Measurements from ENCODE around the gene ARNT2.

ARNT2 gene

DNA sequence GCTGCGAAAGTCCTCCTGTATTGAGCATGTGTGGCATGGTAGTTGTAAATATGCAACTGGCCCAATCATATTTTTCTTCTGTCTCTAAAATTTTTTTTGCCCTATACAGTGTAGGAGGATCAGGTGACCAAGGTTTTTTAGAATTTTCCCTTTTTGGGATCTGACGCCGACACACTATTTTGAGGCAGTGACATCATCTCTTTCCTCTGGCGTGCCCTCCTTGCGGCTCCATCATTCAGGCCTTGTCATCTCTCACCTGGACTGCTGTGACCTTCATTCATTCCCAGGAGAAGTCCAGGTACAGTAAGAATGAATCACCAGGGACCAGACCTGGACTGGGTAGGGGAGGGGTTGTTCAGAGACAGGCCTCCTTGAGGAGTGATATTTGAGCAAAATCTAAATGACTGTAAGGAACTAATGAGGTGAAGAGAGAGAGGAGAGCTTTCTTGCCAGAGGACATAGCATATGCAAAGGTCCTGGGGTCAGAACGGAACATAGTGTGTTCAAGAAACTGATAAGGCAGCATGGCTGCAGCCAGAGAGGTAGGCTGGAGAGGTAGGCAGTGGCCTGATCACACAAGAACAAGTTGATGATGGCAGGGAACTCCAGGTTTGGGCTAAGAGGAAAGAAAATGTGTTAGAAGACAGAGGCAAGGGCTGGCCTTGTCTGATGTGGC is 38.7 kb downstream of the ARNT2 start:
- DNase-seq, result no peak

DNA sequence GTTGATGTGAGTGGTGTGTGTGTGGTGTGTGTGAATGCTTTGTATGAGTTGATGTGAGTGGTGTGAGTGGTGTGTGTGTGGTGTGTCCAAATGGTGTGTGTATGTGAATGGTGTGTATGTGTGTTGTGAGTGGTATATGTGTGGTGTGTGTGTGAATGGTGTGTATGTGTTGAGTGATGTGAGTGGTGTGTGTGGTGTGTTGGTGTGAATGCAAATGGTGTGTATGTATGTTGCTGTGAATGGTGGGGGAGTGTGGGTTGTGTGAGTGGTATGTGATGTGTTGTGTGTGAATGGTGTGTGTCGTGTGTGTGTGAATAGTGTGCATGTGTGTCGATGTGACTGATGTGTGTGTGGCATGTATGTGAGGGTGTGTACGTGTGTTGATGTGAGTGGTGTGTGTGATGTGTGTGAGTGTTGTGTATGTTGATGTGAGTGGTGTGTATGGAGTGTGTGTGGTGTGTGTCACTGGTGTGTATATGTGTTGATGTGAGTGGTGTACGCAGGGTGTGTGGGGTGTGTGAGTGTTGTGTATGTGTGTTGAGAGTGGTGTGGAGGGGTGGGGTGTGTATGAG is 40.6 kb downstream of the ARNT2 start:
- no peak for DNase-seq

DNA sequence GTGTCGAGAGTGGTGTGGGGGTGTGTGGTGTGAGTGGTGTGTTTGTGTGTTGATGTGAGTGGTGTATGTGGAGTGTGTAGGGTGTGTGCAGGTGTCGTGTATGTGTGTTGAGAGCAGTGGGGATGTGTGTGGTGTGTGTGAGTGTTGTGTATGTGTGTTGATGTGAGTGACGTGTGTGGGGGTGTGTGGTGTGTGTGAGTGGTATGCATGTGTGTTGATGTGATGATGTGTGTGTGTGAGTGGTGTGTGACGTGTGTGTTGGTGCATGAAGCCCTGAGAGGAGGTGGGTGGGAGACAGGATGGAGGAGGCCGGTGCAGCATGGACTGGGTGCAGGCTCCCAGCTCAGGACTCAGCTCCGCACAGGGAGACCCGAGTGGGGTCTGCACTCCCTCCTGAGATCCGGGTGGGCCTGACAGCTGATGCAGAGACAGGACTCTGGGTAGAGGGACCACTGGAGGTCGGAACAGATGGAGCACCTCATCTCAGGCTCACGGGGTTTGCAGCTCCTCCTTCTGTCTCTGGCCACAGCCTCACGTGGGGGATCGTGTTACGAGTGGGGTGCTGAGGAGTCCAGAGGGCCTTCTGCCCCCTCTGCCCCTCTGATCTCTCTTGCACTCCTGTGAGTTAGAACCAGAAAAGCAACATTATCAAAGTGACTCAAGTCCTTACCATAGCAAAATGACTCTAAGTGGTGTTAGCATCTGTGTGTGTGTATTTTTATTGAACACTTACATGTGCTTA is 41.3 kb downstream of the ARNT2 start:
- no peak for DNase-seq

DNA sequence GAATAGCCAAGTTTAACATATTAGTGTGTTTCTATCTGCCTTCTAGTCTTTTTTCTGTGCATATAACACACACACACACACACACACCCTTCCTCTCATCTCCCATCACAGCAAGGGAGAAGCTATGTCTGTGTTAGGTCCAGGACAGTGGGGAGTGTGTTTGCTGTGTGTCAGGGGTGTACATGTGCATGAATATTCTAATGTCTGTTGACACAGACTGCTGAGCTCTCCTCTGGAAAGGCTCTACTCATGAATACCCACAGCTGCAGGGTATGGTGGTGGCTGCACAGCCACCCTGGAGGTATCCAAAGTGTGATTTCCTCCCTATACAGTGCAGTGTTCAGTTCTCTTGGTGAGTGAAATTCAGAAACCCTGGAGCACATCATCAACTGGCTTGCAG is 42.9 kb downstream of the ARNT2 start:
- DNase-seq, result no peak

DNA sequence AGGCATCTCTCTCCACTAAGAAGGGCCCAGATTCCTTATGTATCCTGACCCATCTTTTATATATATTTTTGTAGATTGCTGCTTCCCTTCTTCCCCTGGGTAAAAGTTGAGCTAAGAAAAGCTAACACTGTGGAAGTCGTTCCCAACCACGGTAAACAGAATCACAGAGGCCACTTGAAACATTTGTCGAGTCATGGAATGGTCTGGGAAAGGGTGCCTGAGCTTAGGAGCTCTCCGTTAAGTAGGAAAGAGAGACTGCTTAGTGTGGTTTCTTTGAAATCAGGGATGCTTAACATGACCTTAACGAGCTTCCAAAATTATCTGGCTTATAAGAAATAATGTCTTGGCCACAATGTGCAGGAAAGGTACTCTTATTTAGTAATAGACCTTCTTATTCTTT is 45.6 kb downstream of the ARNT2 start:
- no peak for DNase-seq

DNA sequence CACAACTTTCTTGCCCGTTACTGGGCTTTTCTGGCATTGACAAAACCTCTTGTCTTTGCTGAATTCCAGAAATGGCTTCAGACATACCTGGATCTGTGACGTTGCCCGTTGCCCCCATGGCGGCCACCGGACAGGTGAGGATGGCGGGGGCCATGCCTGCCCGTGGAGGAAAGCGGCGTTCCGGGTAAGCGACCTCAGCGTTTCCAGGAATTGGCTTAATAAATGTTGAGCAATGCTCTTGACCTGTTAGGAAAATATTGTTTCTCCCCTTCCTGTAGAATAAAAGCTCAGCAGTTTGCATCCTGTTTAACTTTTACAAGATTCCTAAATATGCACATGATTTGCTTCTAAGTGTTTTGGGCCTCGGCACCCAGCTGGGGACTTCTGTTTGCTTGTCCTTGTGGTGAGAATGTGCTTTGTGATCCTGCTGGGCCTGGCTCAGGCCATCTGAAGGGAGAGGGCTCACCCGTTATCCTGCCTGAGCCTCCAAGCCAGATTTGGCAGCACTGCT is 46.7 kb downstream of the ARNT2 start:
- DNase-seq, result no peak

DNA sequence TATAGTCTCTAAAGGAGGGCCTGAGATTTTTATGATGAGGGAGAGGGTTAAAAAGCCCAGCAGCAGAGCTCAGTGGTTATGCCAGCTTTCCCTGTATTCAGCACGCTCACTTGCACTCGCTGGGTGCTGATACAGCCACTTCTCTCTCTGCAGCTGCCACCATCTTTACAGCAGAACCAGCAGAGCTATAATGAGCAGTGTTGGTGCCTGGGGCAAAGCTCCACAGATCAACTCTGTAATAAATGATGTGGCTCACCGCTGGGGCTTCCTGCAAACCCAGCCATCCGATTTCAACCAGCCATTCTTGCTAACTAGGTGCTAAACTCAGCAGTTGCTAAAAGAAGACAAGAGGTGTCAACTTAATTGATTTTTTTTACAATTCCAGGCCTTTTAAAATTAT is 48.0 kb downstream of the ARNT2 start:
- no peak for DNase-seq

DNA sequence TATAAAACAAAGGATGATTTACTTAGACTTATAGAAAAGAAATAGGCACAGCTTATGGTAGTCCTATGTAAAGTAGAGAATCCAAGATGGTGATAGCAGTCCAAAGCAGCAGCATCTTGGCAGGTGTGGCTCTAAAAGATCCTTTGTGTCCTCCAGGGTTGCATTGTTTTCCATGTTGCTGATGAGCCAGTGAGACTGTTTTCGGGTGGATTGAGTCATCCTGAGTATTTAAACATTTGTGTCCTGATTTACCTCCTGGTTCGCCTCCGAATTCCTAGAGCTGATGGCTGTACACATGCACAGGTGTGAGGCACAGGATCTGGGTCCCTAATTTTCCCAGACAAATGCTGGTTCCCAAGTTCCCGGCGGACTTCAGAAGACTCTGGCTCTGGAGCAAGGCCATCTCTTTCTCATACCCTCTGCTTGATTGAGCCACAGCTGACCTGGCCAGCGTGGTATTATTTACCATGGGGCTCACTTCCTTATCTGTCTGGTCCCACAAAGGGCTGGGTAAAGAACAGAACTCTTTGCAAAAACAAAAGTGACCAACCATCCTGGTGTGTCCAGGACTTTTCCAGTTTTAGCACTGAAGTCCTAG is 51.0 kb downstream of the ARNT2 start:
- DNase-seq, result no peak

DNA sequence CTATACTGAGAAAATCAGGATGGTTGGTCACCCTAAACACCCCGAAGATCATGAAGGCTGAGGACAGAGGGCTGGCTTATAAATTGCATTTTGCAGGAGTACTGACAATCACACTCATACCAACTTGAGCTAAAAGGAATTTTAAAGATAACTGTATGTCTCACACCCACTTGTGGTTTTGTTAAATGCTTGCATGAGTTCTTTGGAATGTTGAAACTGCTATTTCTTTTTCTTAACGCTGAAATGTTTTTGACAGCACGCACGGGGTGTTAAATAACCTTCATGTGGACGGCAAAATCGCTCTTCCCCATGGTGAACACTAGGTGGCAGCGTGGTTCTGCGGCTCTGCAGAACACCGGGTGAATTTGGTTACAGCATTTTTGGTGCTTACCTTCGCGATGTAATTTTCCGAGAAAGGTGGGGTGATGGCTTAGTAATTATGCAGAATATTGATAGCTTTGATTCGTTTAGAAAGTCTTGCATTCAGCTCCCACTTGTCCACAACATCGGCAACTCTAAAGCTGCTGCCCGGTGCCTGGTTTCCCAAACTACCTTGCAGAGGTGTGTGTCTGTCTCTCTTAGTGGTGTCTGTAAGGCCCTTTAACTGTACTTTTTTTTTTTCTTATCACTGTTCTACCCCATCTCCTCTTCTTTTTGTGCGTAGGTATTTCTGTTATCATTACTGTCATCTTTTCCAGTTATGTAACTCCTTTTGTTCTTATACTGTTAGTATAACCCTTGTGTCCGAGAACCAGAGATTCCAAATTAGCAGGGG is 51.7 kb downstream of the ARNT2 start:
- peak; percentile 42 for DNase-seq

DNA sequence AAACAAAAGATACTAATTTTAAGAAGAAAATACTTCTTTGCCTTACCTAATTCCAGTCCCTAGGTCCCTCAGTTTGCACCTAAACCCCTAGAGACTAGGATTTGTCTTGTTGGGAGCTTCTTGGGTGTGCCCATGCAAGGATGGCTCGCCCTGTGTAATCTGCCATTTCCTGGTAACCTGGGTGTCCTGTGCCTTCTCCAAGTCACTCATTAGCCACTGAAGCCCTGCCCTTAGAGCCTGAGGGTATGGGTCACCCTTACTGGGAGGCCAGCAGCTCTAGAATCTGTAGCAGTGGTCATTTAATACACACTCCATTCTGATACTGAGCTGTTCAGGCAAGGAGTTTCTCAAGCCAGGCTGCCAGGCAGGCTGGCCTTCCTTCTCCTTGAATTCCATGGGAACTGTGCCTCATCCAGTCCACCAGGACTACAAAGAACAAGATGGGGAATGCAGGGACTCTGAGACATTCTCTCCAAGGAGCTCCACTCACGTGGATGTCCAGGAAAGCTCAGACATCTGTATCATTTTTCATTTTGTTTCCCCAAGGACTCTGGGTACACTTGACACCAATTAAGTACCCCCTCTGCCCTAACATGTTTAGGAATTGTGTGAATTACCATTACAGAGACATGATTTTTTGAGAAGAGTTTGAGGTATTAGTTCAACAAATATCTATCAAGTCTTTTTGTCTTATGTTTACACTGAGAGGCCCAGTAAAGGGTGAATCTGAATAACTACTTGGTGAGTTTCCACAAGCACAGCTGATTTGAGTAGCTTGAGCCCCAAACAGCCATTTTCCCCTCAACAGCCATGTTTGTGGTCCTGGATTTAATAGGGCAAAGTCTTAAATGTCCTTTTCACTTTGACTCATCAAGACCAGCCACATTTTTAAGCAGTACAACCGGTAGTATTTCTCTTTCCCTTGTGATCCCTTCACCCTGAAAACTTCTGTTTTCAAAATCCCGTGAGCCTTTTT is 52.6 kb downstream of the ARNT2 start:
- no peak for DNase-seq

DNA sequence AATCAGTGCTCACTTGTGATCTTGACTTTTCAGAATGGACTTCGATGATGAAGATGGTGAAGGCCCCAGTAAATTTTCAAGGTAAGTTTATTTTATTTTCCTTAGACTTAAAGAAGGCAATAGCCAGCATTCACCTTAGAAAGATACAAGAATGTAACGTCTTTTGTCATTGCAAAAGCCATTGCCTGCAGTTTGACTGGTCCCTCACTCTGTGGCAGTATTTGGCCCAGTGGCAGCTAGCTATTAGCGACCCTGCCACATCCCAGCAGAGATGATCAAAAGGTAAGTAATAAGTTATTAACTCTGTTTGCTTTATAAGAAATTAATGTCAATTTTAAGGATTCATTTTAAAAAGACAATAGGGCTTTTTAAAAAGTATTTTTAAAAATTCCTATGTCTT is 53.7 kb downstream of the ARNT2 start:
- DNase-seq, result no peak

DNA sequence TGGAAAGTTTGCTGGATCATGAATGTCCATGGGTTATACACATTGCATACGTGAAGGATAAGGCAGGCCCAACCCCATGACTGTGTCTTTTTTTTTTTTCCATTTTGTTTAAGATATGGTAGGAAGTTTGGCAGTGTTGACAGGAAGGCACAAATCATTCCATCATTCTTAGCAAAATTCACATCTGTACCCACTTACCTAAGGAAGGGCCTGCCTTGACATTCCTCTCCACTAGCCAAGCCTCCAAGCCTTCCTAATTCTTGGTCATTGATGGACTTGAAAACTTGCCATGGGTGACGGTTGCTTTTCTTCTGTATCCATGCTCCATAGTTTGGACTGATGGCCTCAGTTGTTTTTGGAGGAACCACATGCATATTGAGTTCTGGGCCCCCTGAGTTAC is 54.4 kb downstream of the ARNT2 start:
- DNase-seq, result no peak

DNA sequence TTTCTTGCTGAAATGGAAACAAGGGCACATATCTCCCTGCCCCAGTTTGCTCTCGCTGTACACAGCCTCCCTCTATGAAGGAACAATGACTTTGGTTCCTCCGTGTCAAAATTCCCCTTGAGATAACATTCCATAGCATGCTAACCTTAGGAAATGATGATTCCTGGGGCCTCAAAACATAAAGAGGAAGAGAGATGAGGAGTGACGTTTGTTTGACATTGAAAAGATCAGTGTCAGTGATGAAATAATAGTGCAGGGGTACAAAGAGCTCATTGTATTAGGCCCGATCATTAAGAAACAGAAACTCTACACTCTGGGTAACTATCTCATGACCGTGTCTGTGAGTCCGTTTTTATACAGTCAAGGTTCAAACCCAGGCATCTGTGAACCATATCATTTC is 55.2 kb downstream of the ARNT2 start:
- DNase-seq, result no peak

DNA sequence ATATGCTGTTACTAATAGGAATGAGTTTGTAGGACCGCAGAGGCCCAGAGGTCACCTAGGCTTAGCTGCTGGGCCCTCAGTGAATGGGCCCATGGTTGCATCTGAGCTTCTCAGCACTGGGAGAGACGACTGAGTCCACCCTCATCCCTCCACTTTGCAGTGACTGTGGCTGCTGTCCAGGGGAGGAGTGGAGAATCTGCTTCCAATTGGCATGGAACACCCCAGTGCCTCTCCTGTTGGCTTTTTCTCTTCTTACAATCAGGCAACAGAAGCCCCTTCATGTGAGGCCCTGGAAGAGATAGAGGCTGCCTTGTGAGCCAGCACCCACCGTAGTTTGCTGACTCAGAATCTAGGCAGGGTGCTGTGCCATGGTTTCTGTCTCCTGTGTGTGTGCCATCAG is 55.6 kb downstream of the ARNT2 start:
- no peak for DNase-seq

DNA sequence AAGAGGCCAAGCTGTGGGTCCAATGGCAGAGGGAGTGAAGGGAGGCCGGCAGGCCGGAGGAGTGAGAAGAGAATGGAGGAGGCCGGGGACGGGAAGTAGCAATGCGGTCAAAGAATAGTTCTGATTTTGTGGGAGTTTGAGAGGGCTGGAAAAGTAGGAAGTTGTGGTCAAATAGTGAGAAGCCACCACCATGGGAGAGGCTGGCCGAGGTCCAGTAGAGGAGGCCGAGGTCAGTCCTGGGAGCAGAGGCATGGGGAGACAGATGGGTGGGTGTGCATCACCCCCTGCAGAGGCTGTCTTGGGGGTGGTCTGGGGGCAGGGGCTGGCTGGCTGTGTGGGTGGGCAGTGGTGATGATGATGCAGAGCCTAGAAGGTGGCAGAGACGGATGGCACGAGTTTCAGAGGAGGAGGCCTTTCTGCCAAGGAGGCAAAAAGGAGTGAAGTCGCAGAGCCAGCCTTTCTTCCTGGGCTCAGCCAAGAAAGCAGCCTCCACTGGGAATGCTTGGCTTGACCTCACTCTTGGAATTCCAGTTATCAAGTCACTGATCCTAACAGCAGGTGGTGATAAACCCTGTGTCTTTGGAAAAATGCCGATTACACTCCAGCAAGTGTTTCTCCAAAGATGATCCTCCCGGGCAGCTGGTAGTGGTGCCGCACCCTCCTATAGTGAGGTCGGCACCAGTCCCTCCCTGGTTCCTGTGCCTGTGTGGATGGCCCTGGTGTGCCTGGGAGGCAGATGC is 57.3 kb downstream of the ARNT2 start:
- DNase-seq, result no peak

DNA sequence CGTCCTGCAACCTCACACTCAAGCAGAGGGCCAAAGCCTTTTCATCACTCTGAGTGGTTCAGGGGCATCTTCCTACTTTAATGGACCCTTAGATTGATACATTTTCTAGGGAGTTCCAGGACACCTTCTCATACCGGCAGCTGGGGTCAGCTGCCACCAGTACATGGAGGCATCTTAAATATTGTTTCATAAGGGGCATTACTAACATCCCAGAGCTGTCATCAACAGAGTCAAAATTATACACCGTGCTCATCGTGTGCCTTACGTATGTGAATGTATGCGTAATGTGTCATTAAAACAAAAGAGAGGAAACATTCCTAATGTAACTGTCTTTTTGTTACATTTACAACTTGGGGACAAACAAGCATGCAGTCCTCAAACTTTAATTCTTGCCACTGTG is 57.9 kb downstream of the ARNT2 start:
- no peak for DNase-seq

DNA sequence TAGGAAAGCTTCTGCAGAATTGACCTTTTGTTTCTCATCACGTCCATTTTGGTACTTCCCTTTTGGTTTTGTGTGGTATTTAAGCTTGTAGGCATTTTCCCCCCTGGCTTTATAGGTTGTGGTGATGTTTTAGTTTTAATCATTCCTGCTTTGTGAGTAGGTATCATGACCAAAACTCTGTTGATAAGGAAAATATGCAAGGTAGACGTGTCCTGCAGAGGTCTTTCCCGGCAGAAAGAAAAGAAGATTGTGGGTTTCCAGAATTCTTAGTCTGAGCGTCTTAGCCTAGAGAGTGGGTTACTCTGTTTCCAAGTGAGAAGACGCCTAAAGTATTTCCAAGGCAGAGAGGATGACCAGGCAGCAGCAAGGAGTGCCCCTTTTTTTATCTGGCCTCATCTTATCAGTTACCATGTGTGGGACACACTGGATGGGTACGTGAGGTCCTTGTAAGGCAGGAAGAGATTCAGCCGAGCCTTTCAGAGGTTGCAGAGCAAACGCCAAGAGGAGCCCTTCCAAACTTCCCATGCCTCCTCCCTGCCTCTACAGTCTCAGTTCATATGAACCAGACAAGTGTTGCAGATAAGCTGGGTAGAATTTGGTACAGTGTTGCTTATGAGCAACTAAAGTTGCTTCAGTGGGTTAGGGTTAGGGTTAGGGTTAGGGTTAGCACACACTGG is 58.8 kb downstream of the ARNT2 start:
- no peak for DNase-seq

DNA sequence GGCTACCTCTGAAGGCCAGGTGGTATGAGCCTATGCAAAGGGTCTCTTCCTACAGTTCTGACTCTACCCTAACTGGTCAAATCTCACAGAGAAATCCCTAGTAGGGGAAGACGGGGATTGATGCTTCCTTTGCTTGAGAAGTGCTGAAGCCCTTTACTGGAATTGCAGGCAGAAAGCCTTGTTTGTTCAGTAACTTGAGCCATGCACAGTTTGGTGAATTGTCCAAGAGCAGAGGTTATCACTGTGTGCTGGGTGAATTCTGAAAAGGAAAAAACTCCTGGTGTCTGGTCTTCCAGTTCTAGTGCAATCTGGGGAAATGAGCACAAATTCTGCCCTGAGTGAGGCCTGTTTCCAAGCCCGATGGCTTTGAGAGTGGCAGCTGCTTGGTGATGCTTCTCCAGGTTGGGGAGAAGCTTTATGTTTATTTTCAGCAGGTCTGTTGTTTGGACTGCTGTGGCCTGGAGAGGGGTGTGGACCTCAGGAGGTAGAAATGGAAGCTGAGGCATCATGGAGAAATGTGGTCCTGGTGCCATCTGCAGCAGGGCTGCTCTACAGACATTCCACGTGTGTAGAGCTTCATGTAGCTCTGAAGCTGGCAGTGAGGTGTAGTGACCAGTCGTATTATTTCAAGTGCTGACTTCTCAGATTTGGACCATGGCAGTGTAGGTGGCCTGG is 60.9 kb downstream of the ARNT2 start:
- DNase-seq, result no peak

DNA sequence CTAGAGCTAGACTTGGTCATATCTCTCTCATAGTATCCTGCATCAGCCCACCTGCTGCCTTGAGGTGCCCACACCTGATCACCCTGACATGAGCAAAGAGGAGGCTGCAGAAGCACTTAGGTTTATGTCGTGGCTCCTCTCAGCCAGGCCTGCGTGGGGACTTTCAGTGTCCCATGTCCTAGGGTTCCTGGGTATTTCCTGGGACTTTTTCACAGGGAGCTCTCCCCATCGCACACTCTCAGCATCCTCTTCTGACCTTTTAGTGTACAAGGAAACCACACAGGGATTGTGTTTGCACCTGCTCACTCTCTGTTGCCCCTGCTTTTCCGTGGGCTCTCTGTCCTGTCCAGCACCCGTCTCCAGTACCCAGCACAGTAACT is 61.4 kb downstream of the ARNT2 start:
- DNase-seq, result no peak

DNA sequence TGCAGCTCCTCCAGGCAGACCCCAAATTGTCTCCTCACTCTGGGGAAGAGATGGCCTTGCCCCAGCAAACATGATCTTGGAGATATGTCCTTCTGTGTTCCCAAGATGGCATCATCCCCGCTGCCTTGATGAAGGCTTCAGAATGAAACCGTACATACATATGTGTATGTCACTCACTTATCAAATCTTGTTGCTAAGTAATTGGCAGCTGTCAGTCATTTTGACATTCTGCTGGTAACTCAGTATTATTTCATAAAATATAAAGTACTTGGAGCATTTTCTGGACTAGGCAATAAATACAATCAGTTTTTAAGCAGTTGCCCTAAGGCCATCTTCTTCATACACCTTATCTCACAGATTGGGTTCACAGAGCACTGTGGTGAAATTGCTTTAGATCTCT is 62.4 kb downstream of the ARNT2 start:
- no peak for DNase-seq
